IPS-NIHi7 (cell line): ENCODE data around the gene RBM24.

Source experiments
- DNase-seq: peaks from one replicate; pipeline ENCODE4 v3.0.0; 2012; ENCODE audit warnings: mixed read lengths; ENCODE audit errors: extremely low spot score

RBM24 gene

DNA sequence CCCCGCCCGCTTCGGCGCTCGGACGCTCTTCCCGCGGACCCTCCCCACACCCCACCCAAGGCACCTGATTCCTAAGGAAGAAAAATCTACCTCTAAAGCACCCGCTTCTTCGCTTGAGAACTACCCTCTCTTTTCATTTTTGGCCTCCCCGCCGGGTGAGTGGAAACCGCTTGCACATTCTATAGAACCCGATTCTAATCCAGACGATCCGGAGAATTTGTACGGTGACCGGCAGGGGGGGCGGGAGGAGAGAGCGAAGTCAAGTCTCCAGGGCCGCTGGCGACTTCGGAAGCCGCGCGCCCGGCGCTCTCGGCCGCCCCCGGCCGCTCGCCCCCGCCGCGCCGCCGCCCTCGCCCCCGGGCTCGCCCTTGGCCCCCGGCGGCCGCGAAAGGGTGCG is at the start of gene RBM24:
Gene RBM24 (plus strand): TSS at position 262 of the 397 bp plus-strand sequence. CDS start 221 bp downstream, outside the sequence.
- DNase-seq: peak; percentile 54

DNA sequence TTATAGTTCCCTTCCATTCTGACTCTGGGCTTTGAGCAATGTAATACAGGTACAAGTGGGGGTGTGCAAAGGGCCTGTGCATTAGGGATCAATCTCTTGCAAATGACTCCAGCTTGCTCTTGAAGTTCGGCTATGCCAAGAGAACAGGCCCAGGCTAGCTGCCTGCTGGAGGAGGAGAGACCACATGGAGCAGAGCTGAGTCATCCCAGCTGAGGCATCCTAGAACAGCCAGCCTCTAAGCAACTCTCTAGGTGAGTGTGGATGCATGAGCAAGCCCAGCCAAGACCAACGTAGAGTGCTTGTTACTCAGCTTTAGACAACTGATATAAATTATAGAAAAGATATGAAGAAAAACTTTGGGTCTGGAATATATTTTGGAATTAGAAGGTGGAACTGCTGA is 47.6 kb upstream of the RBM24 start:
- DNase-seq: no peak

- DNase-seq: no peak
These were observed 43.9 kb upstream of the RBM24 start for GRCh38 chr6:17237246-17237645.

DNA sequence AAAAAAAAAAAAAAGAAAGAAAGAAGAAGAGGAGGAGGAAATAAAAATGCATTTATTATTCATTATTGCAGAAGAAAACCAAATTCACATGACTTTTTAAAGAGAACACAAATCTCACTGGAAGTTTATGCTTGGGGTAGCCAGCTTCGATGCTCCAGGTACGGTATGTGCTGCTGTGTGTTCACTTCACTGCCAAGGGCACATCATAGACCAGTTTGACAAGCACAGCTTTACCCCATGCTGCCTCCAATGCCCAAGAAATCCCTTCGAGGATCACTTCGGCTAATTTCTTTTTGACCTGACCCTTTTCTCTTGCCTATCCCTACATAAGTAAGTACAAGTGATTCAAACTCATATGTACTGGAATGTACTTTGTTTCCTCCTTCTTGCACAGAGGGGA is 41.9 kb upstream of the RBM24 start:
- DNase-seq: no peak

DNA sequence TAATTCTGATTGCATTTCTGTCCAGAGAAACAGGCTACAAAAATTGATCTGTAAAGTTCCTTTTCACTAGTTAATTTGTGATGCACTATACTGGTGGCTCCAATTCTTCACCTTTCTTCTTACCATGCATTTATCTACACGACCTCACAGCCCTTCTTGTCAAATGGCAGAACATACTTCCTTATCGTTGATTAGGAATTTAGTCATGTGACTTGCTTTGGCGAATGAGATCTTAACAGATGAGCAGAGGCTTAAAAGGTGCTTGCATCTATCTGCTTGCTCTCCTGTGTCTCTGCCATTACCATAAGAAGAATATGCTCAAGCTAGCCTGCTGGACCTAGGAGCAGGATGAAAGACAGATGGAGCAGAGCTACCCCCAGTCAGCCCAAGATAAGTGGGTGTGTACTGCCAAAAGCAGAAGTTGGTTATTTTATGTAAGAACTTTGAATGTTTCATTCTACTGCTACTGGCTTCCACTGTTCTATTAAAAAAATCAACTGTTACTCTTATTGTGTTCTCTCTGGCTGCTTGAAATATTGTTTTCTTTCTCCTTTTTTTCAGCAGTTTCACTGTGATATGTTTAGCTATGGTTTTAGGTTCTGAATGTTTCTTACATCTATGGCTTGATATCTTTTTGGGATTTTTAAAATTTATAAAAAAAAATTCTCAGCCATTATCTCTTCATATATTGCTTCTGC is 40.2 kb upstream of the RBM24 start:
- no peak for DNase-seq

DNA sequence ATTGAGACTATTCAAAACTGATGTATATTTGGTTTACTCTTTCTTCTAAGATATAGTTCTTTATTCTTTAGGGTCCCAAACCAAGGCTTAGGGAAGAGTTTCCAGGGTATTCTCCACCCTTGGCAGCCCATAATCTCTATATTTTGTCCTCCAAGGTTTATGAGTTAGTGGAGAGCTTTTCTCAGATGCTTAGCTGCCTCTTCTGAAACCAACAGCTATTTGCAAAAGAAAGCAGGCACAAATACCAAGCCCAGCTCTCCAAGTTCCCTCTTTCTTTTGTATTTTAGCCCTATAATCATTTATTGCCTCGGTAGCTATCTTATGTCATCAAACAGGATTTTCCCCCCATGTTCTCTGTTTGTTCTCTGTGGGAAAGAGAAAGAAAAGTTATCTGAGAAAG is 39.1 kb upstream of the RBM24 start:
- DNase-seq: no peak

GRCh38 chr6:17250237-17250636 is 30.9 kb upstream of the RBM24 start:
- no peak for DNase-seq

GRCh38 chr6:17251953-17252352 is 29.2 kb upstream of the RBM24 start:
- no peak for DNase-seq

- no peak for DNase-seq
These were observed 22.4 kb upstream of the RBM24 start for GRCh38 chr6:17258749-17259148.

- DNase-seq: no peak
These were observed 15.6 kb upstream of the RBM24 start for GRCh38 chr6:17265570-17265969.

GRCh38 chr6:17267566-17267965 is 13.6 kb upstream of the RBM24 start:
- DNase-seq: no peak

DNA sequence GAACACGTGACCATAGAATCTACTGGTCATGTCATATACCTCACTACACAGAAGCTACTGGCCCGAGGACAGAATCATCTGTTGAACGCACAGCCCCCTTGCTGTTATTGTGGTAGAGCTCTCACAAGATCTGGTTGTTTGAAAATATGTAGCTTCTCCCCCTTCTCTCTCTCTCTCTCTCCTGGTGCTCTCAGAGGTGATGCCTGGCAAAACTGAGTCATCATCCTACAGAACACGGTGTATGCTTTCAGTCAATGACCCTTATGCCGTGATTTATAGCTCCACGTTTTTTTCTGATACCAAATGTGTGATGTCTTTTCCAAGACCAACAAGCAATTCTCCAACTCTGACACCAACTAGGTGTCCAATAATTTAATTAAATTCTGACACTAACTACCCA is 13.0 kb upstream of the RBM24 start:
- no peak for DNase-seq

DNA sequence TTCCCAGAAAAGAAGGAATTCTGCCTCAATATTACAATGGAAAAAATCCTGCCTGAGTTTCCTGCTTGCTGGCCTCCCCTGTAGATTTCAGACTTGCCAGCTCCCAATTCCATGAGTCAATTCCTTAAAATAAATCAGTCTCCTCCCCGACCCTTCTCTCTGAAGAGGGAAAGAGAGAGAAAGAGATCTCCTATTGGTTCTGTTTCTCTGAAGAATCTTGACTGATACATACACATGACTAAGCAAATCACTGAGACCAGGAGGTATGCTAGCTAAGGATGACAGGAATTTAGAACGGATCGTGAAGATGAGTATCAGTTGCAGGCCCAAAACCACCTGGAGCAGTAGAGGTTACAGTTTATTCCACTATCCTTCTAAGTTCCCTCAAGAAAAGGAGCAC is 11.3 kb upstream of the RBM24 start:
- no peak for DNase-seq

DNA sequence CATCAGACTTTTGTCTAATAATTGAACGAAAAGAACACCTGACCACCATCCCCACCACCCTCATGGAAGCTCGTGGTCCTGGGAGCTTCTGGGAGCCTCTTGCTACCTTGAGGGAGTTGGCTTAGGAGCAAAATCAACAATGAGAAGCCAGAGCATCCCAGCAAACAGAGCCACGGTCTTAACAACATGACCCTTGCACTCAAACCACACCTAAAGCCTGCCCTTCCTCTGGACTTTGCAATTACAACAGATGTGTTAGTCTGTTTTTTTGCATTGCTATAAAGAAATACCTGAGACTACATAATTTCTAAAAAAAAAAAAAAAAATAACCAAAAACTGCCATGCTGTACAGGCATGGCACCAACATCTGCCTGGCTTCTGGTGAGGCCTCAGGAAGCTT is 9.5 kb upstream of the RBM24 start:
- no peak for DNase-seq

DNA sequence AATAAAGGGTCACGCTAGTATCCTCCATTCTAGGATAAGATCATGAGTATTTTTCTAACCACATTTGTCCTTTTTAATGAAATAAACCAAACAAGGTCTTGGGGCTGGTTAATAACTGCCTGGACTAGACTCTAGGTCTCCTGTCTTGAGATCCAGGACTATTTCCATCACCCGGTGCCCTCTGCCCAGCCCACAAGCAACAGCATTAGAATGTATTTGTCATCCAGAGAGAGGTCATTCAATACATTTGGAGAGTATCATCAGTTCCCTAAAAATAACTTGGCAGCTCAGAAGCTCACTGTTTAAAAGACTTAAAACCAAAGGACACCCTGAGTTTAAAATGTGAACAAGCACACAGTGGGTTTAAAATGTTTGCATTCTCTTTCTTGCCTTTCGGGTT is 4.4 kb upstream of the RBM24 start:
- DNase-seq: no peak

DNA sequence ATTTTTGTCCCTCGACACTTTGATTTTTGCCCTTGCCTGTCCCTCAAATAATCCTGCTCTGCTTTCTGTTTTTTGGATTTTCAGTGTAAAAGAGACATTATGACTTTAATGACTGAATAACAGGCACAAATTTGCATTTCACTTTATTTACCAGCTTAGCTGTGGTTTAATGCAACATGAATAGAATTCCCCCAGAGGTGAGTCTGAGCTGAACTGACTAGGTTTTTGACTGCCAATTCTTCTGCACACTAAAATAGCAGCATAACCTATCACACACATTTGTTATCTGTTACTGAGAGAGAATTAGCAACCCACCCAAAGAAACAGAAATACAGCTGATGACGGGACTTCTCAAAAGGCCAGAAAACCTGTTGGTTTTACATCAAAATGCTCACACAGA is 3.9 kb upstream of the RBM24 start:
- DNase-seq: no peak

- DNase-seq: no peak
These were observed 2.7 kb upstream of the RBM24 start for GRCh38 chr6:17278289-17279063.

DNA sequence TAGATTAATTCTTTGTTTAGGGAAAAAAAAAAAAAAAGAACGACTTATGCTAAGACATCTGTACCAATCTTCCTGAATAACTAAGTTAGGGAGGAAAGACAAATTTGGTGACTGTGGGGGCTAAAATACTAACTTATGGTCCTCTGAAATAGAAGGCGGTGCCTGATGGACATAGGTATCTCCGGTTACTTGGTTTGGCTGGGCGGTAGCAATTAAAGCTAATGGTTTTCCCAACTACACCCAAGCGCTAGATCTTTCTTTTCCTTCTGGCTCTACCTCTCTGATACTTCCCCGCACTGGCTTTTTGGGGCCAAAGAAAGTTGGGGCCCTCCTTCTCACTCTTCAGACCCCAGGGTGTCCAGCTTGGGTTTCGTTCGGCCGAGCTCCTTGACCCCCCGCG is 1.0 kb upstream of the RBM24 start:
- no peak for DNase-seq

DNA sequence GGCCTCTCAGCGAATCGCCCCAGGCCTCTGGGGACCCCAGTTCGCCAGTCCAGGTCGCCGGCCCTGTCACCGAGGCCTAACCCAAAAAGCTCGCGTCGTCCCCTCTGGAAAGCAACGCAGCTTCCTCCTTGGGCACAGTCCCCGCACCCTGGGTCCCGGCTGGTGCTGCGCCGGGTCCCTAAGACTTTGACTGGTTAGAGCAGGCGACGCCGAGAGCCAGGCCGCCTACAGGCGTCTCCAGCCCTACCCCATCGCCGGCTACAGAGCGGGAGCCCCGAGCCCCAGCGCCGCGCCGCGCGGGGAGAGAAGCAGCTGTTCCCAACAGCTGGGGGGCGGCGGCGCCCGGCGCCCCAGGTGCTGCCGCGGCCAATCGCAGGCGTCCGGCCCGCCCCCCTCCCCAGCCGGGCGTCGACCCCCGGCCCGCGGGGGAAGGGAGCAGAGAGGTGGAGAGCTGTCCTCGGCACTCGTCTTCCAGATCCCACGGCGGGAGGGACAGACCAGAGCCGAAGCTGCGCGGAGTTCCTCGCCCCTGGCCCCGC is 540 bp upstream of the RBM24 start:
- DNase-seq: peak; percentile 56

DNA sequence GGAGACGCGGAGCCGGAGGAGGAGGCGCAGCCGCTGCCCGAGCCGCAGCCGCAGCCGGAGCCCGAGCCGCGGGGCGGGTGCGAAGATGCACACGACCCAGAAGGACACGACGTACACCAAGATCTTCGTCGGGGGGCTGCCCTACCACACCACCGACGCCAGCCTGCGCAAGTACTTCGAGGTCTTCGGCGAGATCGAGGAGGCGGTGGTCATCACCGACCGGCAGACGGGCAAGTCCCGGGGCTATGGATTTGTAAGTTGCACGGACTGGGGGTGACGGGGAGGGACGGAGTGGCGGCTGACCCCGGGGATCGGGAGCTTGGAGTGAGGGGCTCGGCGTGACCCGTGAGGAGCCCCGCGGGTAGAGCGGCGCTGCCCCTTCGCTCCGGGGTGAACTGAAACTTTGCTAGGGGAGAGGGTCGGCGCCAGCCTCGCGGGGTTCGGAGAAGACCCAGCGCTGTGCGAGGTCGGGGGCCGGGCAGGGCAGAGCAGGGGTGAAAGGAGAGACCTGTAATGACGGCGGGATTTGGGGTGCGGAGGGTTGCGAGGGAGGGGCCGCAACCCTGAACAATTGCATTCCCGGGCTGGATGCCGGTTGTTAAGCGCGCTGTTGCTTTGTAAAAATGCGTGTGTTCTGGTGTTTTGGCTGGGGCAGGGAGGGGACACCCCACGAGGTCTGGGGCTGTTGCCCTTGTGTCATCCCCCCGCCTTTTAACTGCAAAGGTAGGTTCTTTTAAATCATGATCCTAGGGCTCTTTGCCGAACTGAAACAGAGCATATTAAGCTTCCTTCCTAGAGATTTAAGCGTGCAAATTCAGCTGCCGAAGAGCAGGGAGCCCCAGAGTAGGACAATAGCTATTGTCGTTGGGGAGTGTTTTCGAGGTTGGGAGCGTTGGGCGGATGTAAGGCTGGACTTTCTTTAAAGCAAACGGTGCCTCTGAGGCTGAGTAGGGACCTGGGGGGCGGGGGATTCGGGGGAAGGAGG is 628 bp downstream of the RBM24 start:
- DNase-seq: no peak

- no peak for DNase-seq
These were observed 1.9 kb downstream of the RBM24 start for GRCh38 chr6:17283074-17283473.

- no peak for DNase-seq
These were observed 8.5 kb downstream of the RBM24 start for GRCh38 chr6:17289630-17290061.
